ENCODE results near the gene LRP10. TPM values are rescaled to one million over a fixed set of nuclear protein-coding genes. Genes with fewer than 3 reads are reported as not detected.

LRP10 gene
- total and polyA plus RNA-seq, 2 donors (not counting 1 experiment from before 2014, with no cell fraction given): 99.7 to 120 TPM

GRCh38 chr14:22896356-22896755, 24.8 kb downstream of the LRP10 start:
- H3K27me3 ChIP-seq (replicated peaks in 1 of 4; ENCODE audit: control extremely low read depth in 1 of 4, control insufficient read depth in 3 of 4, insufficient read depth in 4 of 4, low read length in 3 of 4): no peaks in the 10 kb centered on the region
- no peak overlapping the region for H3K27ac ChIP-seq (ENCODE audit: low read length in 2 of 2)
- H3K9ac ChIP-seq (ENCODE audit: low read length): no peak overlapping the region
- intact Hi-C loops (cut with micrococcal nuclease): no loop called here
- no peak overlapping the region for H3K4me3 ChIP-seq (ENCODE audit: control extremely low read depth in 1 of 5, extremely low read depth in 1 of 5, insufficient read depth in 1 of 5, low read depth in 2 of 5, low read length in 4 of 5)
- ATAC-seq (ENCODE audit: low read depth) (no peak), DNase-seq (no peak)
- 98% methylated on average over 4 of the region's 5 CpGs for WGBS (ENCODE audit: insufficient coverage)
- CTCF ChIA-PET: interaction anchor here (0.6 to 2.8 kb wide), 12 partner anchors 10 to 332 kb away, joined by 3 to 14 read pairs (median 4); partner anchors contain the start of gene LRP10
- peak overlapping the region; percentile 53 for H3K27ac Mint-ChIP-seq
- no peak for TF ChIP-seq EZH2 (IDR thresholded peaks at IDR 0.05; ENCODE audit: borderline replicate concordance, insufficient read depth, low read depth, low read length, poor library complexity, severe bottlenecking)
- TF ChIP-seq CTCF (IDR thresholded peaks at IDR 0.05): no peak
- peaks cover 2 to 25% of the 10 kb centered on the region in 2 experiments for H3K36me3 ChIP-seq (replicated peaks in 1 of 2; ENCODE audit: control extremely low read depth in 1 of 2, control insufficient read depth in 1 of 2, extremely low read depth in 1 of 2, insufficient read depth in 2 of 2, low read length in 1 of 2)
- no peaks in the 10 kb centered on the region for H3K9me3 Mint-ChIP-seq (ENCODE audit: insufficient read depth)
- H3K4me1 Mint-ChIP-seq: peaks cover 10% of the 10 kb centered on the region
- H4K20me1 ChIP-seq (ENCODE audit: control insufficient read depth, insufficient read depth, low read length, poor library complexity, severe bottlenecking): no peaks in the 10 kb centered on the region
- H2AFZ ChIP-seq (ENCODE audit: insufficient read depth, low read depth, low read length, poor library complexity, severe bottlenecking): no peak overlapping the region
- no peaks in the 10 kb centered on the region for H3K27me3 Mint-ChIP-seq
- POLR2A ChIA-PET: interaction anchor here (1.1 to 1.7 kb wide), 2 partner anchors 8 to 24 kb away, joined by 6 to 7 read pairs; no protein-coding TSS in a partner anchor
- H3K4me1 ChIP-seq (ENCODE audit: control insufficient read depth in 2 of 2, insufficient read depth in 2 of 2, low read length in 2 of 2): peaks cover 3 to 6% of the 10 kb centered on the region in 2 donors
- H3K9me3 ChIP-seq (ENCODE audit: control extremely low read depth in 1 of 3, control insufficient read depth in 2 of 3, insufficient read depth in 1 of 3, low read length in 2 of 3): no peaks in the 10 kb centered on the region
- peaks cover 3% of the 10 kb centered on the region for H3K79me2 ChIP-seq (ENCODE audit: control insufficient read depth, insufficient read depth, low read length)
- no peak overlapping the region for H3K4me2 ChIP-seq (replicated peaks; ENCODE audit: low read depth, low read length, poor library complexity, severe bottlenecking)
- no peak overlapping the region for H3K4me3 Mint-ChIP-seq

GRCh38 chr14:22896760-22897159, 25.2 kb downstream of the LRP10 start:
- Mint-ChIP-seq H3K9me3 (ENCODE audit: insufficient read depth) (no peaks in the 10 kb centered on the region), H3K27ac (no peak overlapping the region), H3K4me1 (peaks cover 10% of the 10 kb centered on the region), H3K4me3 (no peak overlapping the region), H3K27me3 (no peaks in the 10 kb centered on the region)
- TF ChIP-seq CTCF (IDR thresholded peaks at IDR 0.05): no peak
- no peak for TF ChIP-seq EZH2 (IDR thresholded peaks at IDR 0.05; ENCODE audit: borderline replicate concordance, insufficient read depth, low read depth, low read length, poor library complexity, severe bottlenecking)
- Histone ChIP-seq H3K9me3 (ENCODE audit: control extremely low read depth in 1 of 3, control insufficient read depth in 2 of 3, insufficient read depth in 1 of 3, low read length in 2 of 3) (no peaks in the 10 kb centered on the region), H3K9ac (ENCODE audit: low read length) (no peak overlapping the region), H3K27ac (ENCODE audit: low read length in 2 of 2) (no peak overlapping the region), H3K27me3 (replicated peaks in 1 of 4; ENCODE audit: control extremely low read depth in 1 of 4, control insufficient read depth in 3 of 4, insufficient read depth in 4 of 4, low read length in 3 of 4) (no peaks in the 10 kb centered on the region), H3K36me3 (replicated peaks in 1 of 2; ENCODE audit: control extremely low read depth in 1 of 2, control insufficient read depth in 1 of 2, extremely low read depth in 1 of 2, insufficient read depth in 2 of 2, low read length in 1 of 2) (peaks cover 4 to 29% of the 10 kb centered on the region in 2 experiments), H3K79me2 (ENCODE audit: control insufficient read depth, insufficient read depth, low read length) (peaks cover 3% of the 10 kb centered on the region), H3K4me1 (ENCODE audit: control insufficient read depth in 2 of 2, insufficient read depth in 2 of 2, low read length in 2 of 2) (peaks cover 3 to 6% of the 10 kb centered on the region in 2 donors), H4K20me1 (ENCODE audit: control insufficient read depth, insufficient read depth, low read length, poor library complexity, severe bottlenecking) (no peaks in the 10 kb centered on the region), H2AFZ (ENCODE audit: insufficient read depth, low read depth, low read length, poor library complexity, severe bottlenecking) (no peak overlapping the region), H3K4me3 (ENCODE audit: control extremely low read depth in 1 of 5, extremely low read depth in 1 of 5, insufficient read depth in 1 of 5, low read depth in 2 of 5, low read length in 4 of 5) (no peak overlapping the region), H3K4me2 (replicated peaks; ENCODE audit: low read depth, low read length, poor library complexity, severe bottlenecking) (no peak overlapping the region)
- POLR2A ChIA-PET: interaction anchor here (1.1 to 1.7 kb wide), 2 partner anchors 8 to 24 kb away, joined by 6 to 7 read pairs; no protein-coding TSS in a partner anchor
- ATAC-seq (ENCODE audit: low read depth): no peak
- intact Hi-C loops (cut with micrococcal nuclease): no loop called here
- CTCF ChIA-PET: interaction anchor here (1.0 to 2.8 kb wide), 9 partner anchors 10 to 326 kb away, joined by 3 to 14 read pairs (median 5); partner anchors contain the start of gene LRP10
- no peak for DNase-seq
- WGBS (ENCODE audit: insufficient coverage): 100% methylated on average over 3 of the region's 3 CpGs
